Measurements from ENCODE around the gene PAM. TPM values are rescaled to one million over a fixed set of nuclear protein-coding genes. Genes with fewer than 3 reads are reported as not detected.

PAM gene
- total RNA-seq, 1 donor from 2014 or later, result 940 TPM

- intact Hi-C loops (cut with DNase I), result no loop called here
- Histone ChIP-seq H3K27ac (peak overlapping the region in 1 of 2 donors; percentile 10), H3K4me3 (no peak overlapping the region), H3K27me3 (no peaks in the 10 kb centered on the region), H3K4me1 (peaks cover 4 to 23% of the 10 kb centered on the region in 2 donors), H3K9me3 (no peaks in the 10 kb centered on the region), H3K36me3 (peaks cover 0 to 14% of the 10 kb centered on the region in 2 donors)
- DNase-seq (ENCODE audit: low spot score in 2 of 2), result no peak
- no peak for TF ChIP-seq CTCF (IDR thresholded peaks at IDR 0.05)
Observed at GRCh38 chr5:102921341-102922044, 166.4 kb downstream of the PAM start.

- DNase-seq (ENCODE audit: low spot score in 2 of 2), result no peak
- Histone ChIP-seq H3K4me1 (peaks cover 4 to 23% of the 10 kb centered on the region in 2 donors), H3K27me3 (no peaks in the 10 kb centered on the region), H3K4me3 (no peak overlapping the region), H3K9me3 (no peaks in the 10 kb centered on the region), H3K36me3 (peaks cover 2 to 21% of the 10 kb centered on the region in 2 donors), H3K27ac (no peak overlapping the region)
- no peak for TF ChIP-seq CTCF (IDR thresholded peaks at IDR 0.05)
- intact Hi-C loops (cut with DNase I), result no loop called here
Observed at GRCh38 chr5:102922111-102922720, 167.1 kb downstream of the PAM start.

- Histone ChIP-seq H3K4me3 (no peak overlapping the region), H3K4me1 (peaks cover 4 to 23% of the 10 kb centered on the region in 2 donors), H3K36me3 (peaks cover 2 to 24% of the 10 kb centered on the region in 2 donors), H3K27ac (peak overlapping the region in 1 of 2 donors; percentile 1), H3K9me3 (no peaks in the 10 kb centered on the region), H3K27me3 (no peaks in the 10 kb centered on the region)
- DNase-seq (ENCODE audit: low spot score in 2 of 2), result no peak
- no peak for TF ChIP-seq CTCF (IDR thresholded peaks at IDR 0.05)
- intact Hi-C loops (cut with DNase I), result no loop called here
Observed at GRCh38 chr5:102922799-102923477, 167.8 kb downstream of the PAM start.

GRCh38 chr5:102924963-102925362 lies 169.9 kb downstream of the PAM start:
- H3K36me3 ChIP-seq, result peaks cover 2 to 27% of the 10 kb centered on the region in 2 donors
- H3K4me1 ChIP-seq, result peaks cover 4 to 23% of the 10 kb centered on the region in 2 donors
- DNase-seq (ENCODE audit: low spot score in 2 of 2), result no peak
- TF ChIP-seq CTCF (IDR thresholded peaks at IDR 0.05), result no peak
- no peak overlapping the region for H3K27ac ChIP-seq
- intact Hi-C loops (cut with DNase I), result no loop called here
- no peaks in the 10 kb centered on the region for H3K9me3 ChIP-seq
- H3K4me3 ChIP-seq, result no peak overlapping the region
- H3K27me3 ChIP-seq, result no peaks in the 10 kb centered on the region

GRCh38 chr5:102927007-102927406 lies 171.9 kb downstream of the PAM start:
- DNase-seq (ENCODE audit: low spot score in 2 of 2), result no peak
- Histone ChIP-seq H3K27ac (no peak overlapping the region), H3K36me3 (peaks cover 2 to 27% of the 10 kb centered on the region in 2 donors), H3K4me3 (no peak overlapping the region), H3K9me3 (no peaks in the 10 kb centered on the region), H3K4me1 (peaks cover 7 to 24% of the 10 kb centered on the region in 2 donors), H3K27me3 (no peaks in the 10 kb centered on the region)
- intact Hi-C loops (cut with DNase I), result no loop called here
- TF ChIP-seq CTCF (IDR thresholded peaks at IDR 0.05), result no peak

All from ascending aorta (tissue), 2 donors.